Pancreas (tissue), 10 donors: ENCODE results near the gene EPHB2. TPM values are rescaled to one million over a fixed set of nuclear protein-coding genes. Genes with fewer than 3 reads are reported as not detected.

Experiments used
- ATAC-seq, 4 donors: fragments of 200-7000 bp; cut with Tn5 transposase; one replicate each; pipeline versions ENCODE4 v1.8.0 to v1.9.1; 2020; ENCODE audit warnings: mild to moderate bottlenecking in 4 of 4, moderate library complexity in 4 of 4
- DNase-seq, 6 donors: peaks; one replicate each; pipeline ENCODE4 v3.0.0-alpha.2; 2020
- FAIRE-seq: peaks from 2 replicates; lab custom pipeline; 2012; peaks lifted over from hg19 to GRCh38; lab: Jason Lieb, UNC
- H3K27ac ChIP-seq, 4 donors: fragments of 200-600 bp; sonication (generic); 1 replicate in 3 of 4; 2 replicates in 1 of 4; pipeline versions ENCODE4 v1.5.0 to v1.8.0; 2020
- H3K27me3 ChIP-seq, 4 donors: fragments of 200-600 bp; one replicate each; pipeline ENCODE4 v1.8.0; 2021
- H3K36me3 ChIP-seq, 3 donors: fragments of 200-600 bp; sonication (generic) in 1 of 3; one replicate each; pipeline versions ENCODE4 v1.5.0 to v1.8.0; 2020 to 2021
- H3K4me1 ChIP-seq, 3 donors: fragments of 200-600 bp; one replicate each; pipeline ENCODE4 v1.8.0; 2021
- H3K4me3 ChIP-seq, 4 donors: fragments of 200-600 bp; sonication (generic) in 2 of 4; one replicate each; pipeline versions ENCODE4 v1.5.0 to v1.8.0; 2020 to 2021
- H3K9me3 ChIP-seq, 4 donors: fragments of 200-600 bp; one replicate each; pipeline ENCODE4 v1.8.0; 2021
- CTCF ChIP-seq, 4 donors: fragments of 200-600 bp; sonication (generic) in 3 of 4; IDR thresholded peaks; one replicate each; pipeline versions ENCODE4 v1.5.0 to v1.8.0; 2021; ENCODE audit warnings: antibody characterized with exemption in 4 of 4
- WGBS, 2 donors: extraction: QIAGEN DNeasy Blood & Tissue Kit; methylation state at CpG; one replicate each; pipeline ENCODE4 v1.1.7; 2013; 5-methylcytosine and 5-hydroxymethylcytosine counted together
- intact Hi-C, 3 donors: fragments of 100-400 bp; cut with DNase I; formaldehyde crosslinking; loops; one replicate each; pipeline versions ENCODE4 v1.11.1 to v1.14.2; 2022
- polyA plus RNA-seq, 2 donors: library from polyadenylated mRNA; stranded (reverse); fragments of 200-250 nt; gene quantifications; one replicate each; pipeline ENCODE4 v1.2.3, GENCODE V29; 2013
- total RNA-seq, 6 donors: library from RNA; stranded (reverse); fragmentation: NEBNext Ultra II Directional in 4 of 6; extraction: Animal tissue kit (Norgen Biotek cat#: 25700) in 4 of 6; gene quantifications; one replicate each; pipeline versions ENCODE4 v1.2.1 to v1.2.4, GENCODE V29; 2021 to 2023
- donor health status: healthy with polysubstance abuse.
- donor health status: DM: no; HTN: no; CAD: no; lungs with moderate emphysema.
- donor health status: DM: no; HTN: no; CAD: no.
- donor health status: control.
- donor health status: control.
- donor health status: Bipolar disorder and iron deficiency.
- donor health status: DM: yes; HTN: yes; CAD: no.
- donor health status: DM: no; HTN: no; CAD: no.
- donor health status: DM: no; HTN: no; CAD: no.
- donor health status: DM: yes; HTN: yes; CAD: no.

EPHB2 gene
- total and polyA plus RNA-seq, 8 donors, result 1.3 to 10.0 (median 4.4) TPM

GRCh38 chr1:22681556-22682276 lies 28.9 kb upstream of the EPHB2 start:
- DNase-seq, result no peak
- Histone ChIP-seq H3K4me1 (no peaks in the 10 kb centered on the region), H3K36me3 (no peaks in the 10 kb centered on the region), H3K27me3 (no peaks in the 10 kb centered on the region), H3K9me3 (no peaks in the 10 kb centered on the region), H3K27ac (no peak overlapping the region), H3K4me3 (no peak overlapping the region)
- no peak for ATAC-seq
- intact Hi-C loops, result no loop called here
- FAIRE-seq, result no peak
- no peak for TF ChIP-seq CTCF (IDR thresholded peaks at IDR 0.05)
- 70 to 78% methylated on average over 15 of the region's 15 CpGs for WGBS, 2 donors

GRCh38 chr1:22683547-22683946 lies 27.1 kb upstream of the EPHB2 start:
- WGBS, 2 donors, result 88 to 90% methylated on average over 1 of the region's 1 CpG
- no peak for TF ChIP-seq CTCF (IDR thresholded peaks at IDR 0.05)
- H3K27me3 ChIP-seq, result no peaks in the 10 kb centered on the region
- H3K4me1 ChIP-seq, result no peaks in the 10 kb centered on the region
- DNase-seq, result no peak
- no peak overlapping the region for H3K4me3 ChIP-seq
- no peaks in the 10 kb centered on the region for H3K9me3 ChIP-seq
- no peak for FAIRE-seq
- no peak for ATAC-seq
- H3K27ac ChIP-seq, result no peak overlapping the region
- no peaks in the 10 kb centered on the region for H3K36me3 ChIP-seq
- intact Hi-C loops, result no loop called here

- DNase-seq, result no peak
Observed at GRCh38 chr1:22685591-22686059, 25.0 kb upstream of the EPHB2 start.

GRCh38 chr1:22687191-22687590 lies 23.4 kb upstream of the EPHB2 start:
- WGBS, 2 donors, result 77 to 85% methylated on average over 2 of the region's 2 CpGs
- DNase-seq, result no peak
- Histone ChIP-seq H3K9me3 (no peaks in the 10 kb centered on the region), H3K27ac (no peak overlapping the region), H3K27me3 (no peaks in the 10 kb centered on the region), H3K4me1 (no peaks in the 10 kb centered on the region), H3K36me3 (no peaks in the 10 kb centered on the region), H3K4me3 (no peak overlapping the region)
- FAIRE-seq, result no peak
- no peak for TF ChIP-seq CTCF (IDR thresholded peaks at IDR 0.05)
- intact Hi-C loops, result no loop called here
- no peak for ATAC-seq

More at GRCh38 chr1:22685591-22686059, 25.0 kb upstream of the EPHB2 start:
- WGBS, 2 donors, result 65 to 71% methylated on average over 10 of the region's 10 CpGs
- H3K4me3 ChIP-seq, result no peak overlapping the region
- FAIRE-seq, result no peak
- H3K9me3 ChIP-seq, result no peaks in the 10 kb centered on the region
- TF ChIP-seq CTCF (IDR thresholded peaks at IDR 0.05), result no peak
- ATAC-seq, result no peak
- intact Hi-C loops, result no loop called here
- H3K4me1 ChIP-seq, result no peaks in the 10 kb centered on the region
- H3K27ac ChIP-seq, result no peak overlapping the region
- no peaks in the 10 kb centered on the region for H3K27me3 ChIP-seq
- H3K36me3 ChIP-seq, result no peaks in the 10 kb centered on the region

- no peak overlapping the region for H3K27ac ChIP-seq
- intact Hi-C loops, result no loop called here
- DNase-seq, result no peak
- H3K27me3 ChIP-seq, result no peaks in the 10 kb centered on the region
- no peak for ATAC-seq
- TF ChIP-seq CTCF (IDR thresholded peaks at IDR 0.05), result no peak
- no peaks in the 10 kb centered on the region for H3K36me3 ChIP-seq
- no peak for FAIRE-seq
- H3K9me3 ChIP-seq, result no peaks in the 10 kb centered on the region
- H3K4me3 ChIP-seq, result no peak overlapping the region
- H3K4me1 ChIP-seq, result no peaks in the 10 kb centered on the region
Observed at GRCh38 chr1:22688466-22688865, 22.2 kb upstream of the EPHB2 start.
